ENCODE measurements around the gene ACYP2. TPM values are rescaled to one million over a fixed set of nuclear protein-coding genes. Genes with fewer than 3 reads are reported as not detected.
A peak's percentile ranks its signal among the peaks of the same experiment; 100 is the strongest.

The ACYP2 gene
- total RNA-seq, 4 donors from 2014 or later = 1.6 to 77.4 (median 11.4) TPM

DNA sequence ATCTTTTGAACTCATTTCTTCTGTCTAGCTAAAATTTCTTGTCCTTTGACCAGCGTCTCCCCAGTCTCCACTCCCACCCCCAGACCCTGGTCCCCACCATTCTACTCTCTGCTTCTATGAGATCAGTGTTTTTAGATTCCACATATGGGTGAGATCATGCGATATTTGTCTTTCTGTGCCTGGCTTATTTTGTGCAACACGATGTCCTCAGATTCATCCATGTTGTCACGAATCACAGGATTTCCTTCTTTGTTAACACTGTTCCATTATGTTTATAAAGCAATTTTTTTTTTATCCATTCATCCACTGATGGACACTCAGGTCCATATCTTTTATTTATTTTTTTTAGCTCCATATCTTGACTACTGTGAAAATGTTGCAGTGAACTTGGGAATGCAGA lies 16.0 kb upstream of the ACYP2 start:
- Histone ChIP-seq H3K27me3 (no peaks in the 10 kb centered on the region), H3K4me1 (peaks cover 0 to 6% (median 2%) of the 10 kb centered on the region in 4 donors), H3K36me3 (no peaks in the 10 kb centered on the region), H3K9me3 (no peaks in the 10 kb centered on the region), H3K27ac (no peak overlapping the region), H3K4me3 (no peak overlapping the region)
- no peak for TF ChIP-seq EP300 (IDR thresholded peaks at IDR 0.05; ENCODE audit: low read depth)
- no peak for TF ChIP-seq CTCF (IDR thresholded peaks at IDR 0.05)
- TF ChIP-seq POLR2AphosphoS5 (IDR thresholded peaks at IDR 0.05) = no peak
- TF ChIP-seq POLR2A (IDR thresholded peaks at IDR 0.05) = no peak
- 86 to 96% methylated on average over 4 of the region's 4 CpGs for WGBS, 2 donors (ENCODE audit: low coverage in 1 of 2)
- intact Hi-C loops (cut with DNase I; ENCODE audit: low total_unique reads) (no loop called here), in situ Hi-C loops (cut with MboI; ENCODE audit: low pct_ligation_motif_present in 1 of 4, low pct_unique_long_range_greater_than_20kb in 1 of 4, low sequenced_read_pairs in 3 of 4) (no loop called here)
- DNase-seq = no peak

GRCh38 chr2:54099829-54100585 lies 15.4 kb upstream of the ACYP2 start:
- Histone ChIP-seq H3K4me1 (peaks cover 0 to 6% (median 2%) of the 10 kb centered on the region in 4 donors), H3K9me3 (no peaks in the 10 kb centered on the region), H3K36me3 (no peaks in the 10 kb centered on the region), H3K27ac (peak overlapping the region in 2 of 4 donors; percentile 3 to 49), H3K27me3 (no peaks in the 10 kb centered on the region), H3K4me3 (no peak overlapping the region)
- intact Hi-C loops (cut with DNase I; ENCODE audit: low total_unique reads) (no loop called here), in situ Hi-C loops (cut with MboI; ENCODE audit: low pct_ligation_motif_present in 1 of 4, low pct_unique_long_range_greater_than_20kb in 1 of 4, low sequenced_read_pairs in 3 of 4) (loop anchor here in 3 of 4 donors (25.0 kb wide), 3 partner anchors 412 to 1112 kb away; partner anchors contain the start of gene EML6 (in 2 of the 3))
- TF ChIP-seq EP300 (IDR thresholded peaks at IDR 0.05; ENCODE audit: low read depth) (no peak), POLR2A (IDR thresholded peaks at IDR 0.05) (no peak), POLR2AphosphoS5 (IDR thresholded peaks at IDR 0.05) (no peak), CTCF (IDR thresholded peaks at IDR 0.05) (no peak)
- WGBS, 2 donors (ENCODE audit: low coverage in 1 of 2) = 74 to 88% methylated on average over 6 of the region's 6 CpGs
- DNase-seq = peak; percentile 24

- no peak for TF ChIP-seq CTCF (IDR thresholded peaks at IDR 0.05)
- no peak for TF ChIP-seq POLR2A (IDR thresholded peaks at IDR 0.05)
- no peak for TF ChIP-seq EP300 (IDR thresholded peaks at IDR 0.05; ENCODE audit: low read depth)
- no peak for TF ChIP-seq POLR2AphosphoS5 (IDR thresholded peaks at IDR 0.05)
- Histone ChIP-seq H3K4me1 (peaks cover 0 to 6% (median 2%) of the 10 kb centered on the region in 4 donors), H3K9me3 (no peaks in the 10 kb centered on the region), H3K36me3 (no peaks in the 10 kb centered on the region), H3K27ac (peak overlapping the region in 2 of 4 donors; percentile 3 to 49), H3K4me3 (no peak overlapping the region), H3K27me3 (no peaks in the 10 kb centered on the region)
- WGBS, 2 donors (ENCODE audit: low coverage in 1 of 2) = 90% methylated on average over 2 of the region's 2 CpGs; no CpG with 5 or more reads in 1 of the 2 donors
- in situ Hi-C loops (cut with MboI; ENCODE audit: low pct_ligation_motif_present in 1 of 4, low pct_unique_long_range_greater_than_20kb in 1 of 4, low sequenced_read_pairs in 3 of 4) = loop anchor here in 3 of 4 donors (25.0 kb wide), 3 partner anchors 412 to 1112 kb away; partner anchors contain the start of gene EML6 (in 2 of the 3)
- intact Hi-C loops (cut with DNase I; ENCODE audit: low total_unique reads) = no loop called here
- no peak for DNase-seq
Observed at GRCh38 chr2:54100772-54101171, 14.6 kb upstream of the ACYP2 start.

DNA sequence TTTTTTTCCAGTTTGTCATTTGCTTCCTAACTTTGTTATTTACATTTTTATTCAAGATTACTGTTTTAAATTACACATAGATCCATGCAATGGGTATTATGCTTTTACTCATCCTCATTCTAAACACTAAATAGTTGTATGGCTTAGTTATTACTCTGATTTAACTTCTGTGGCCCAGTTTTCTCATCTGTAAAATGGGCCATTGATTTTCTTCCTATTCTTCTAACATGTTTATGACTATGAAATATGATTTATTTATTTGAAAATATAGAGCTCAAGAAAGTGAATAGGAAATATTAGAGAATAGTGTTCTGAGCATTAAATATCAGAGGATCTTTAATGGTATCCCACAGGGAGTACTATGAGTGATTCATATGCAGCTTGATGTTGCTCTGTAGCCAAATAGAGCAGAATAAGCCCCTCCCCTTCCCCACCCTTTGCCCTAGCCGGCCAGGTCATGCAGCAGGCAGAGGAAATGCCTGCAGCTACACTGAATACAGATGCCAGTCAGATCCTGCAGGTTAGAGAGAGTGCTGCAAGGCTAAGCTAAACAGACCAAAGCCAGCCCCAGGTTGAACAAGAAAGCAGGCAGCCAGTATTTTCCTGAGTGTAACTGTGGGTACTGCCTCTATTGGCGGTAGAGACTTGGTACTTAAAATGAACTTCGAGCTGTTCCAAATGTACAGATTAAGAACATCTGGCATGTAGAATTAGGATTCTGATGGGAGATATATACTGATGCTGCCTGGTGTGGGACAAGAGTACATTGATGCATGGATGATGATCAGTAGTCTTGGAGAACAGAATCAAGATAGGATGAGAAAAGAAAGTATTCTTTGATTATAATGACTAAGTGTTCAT lies 11.7 kb upstream of the ACYP2 start:
- 14 to 44% methylated on average over 3 of the region's 3 CpGs for WGBS, 2 donors (ENCODE audit: low coverage in 1 of 2)
- in situ Hi-C loops (cut with MboI; ENCODE audit: low pct_ligation_motif_present in 1 of 4, low pct_unique_long_range_greater_than_20kb in 1 of 4, low sequenced_read_pairs in 3 of 4) (loop anchor here in 3 of 4 donors (25.0 kb wide), 3 partner anchors 409 to 1109 kb away; partner anchors contain the start of gene EML6 (in 2 of the 3)), intact Hi-C loops (cut with DNase I; ENCODE audit: low total_unique reads) (no loop called here)

More for the DNA sequence above, 11.7 kb upstream of the ACYP2 start:
- TF ChIP-seq CTCF (IDR thresholded peaks at IDR 0.05) = peak in 1 of 5 experiments; percentile 9
- TF ChIP-seq POLR2A (IDR thresholded peaks at IDR 0.05) = no peak
- Histone ChIP-seq H3K27me3 (no peaks in the 10 kb centered on the region), H3K36me3 (no peaks in the 10 kb centered on the region), H3K9me3 (no peaks in the 10 kb centered on the region), H3K27ac (no peak overlapping the region), H3K4me3 (no peak overlapping the region), H3K4me1 (peaks cover 0 to 6% (median 2%) of the 10 kb centered on the region in 4 donors)
- DNase-seq = peak; percentile 44

Data from transverse colon (tissue), 4 donors.